EL (cell line): ENCODE measurements around the gene TEKT1.
"Not testable (repeated sequence)": the region's sequence is repeated elsewhere in the genome, so short reads cannot be mapped to it uniquely, and the experiment has no call there.

Source experiments
- DNase-seq: peaks from one replicate; pipeline ENCODE4 v3.0.0-alpha.2; 2016

The TEKT1 gene

DNA sequence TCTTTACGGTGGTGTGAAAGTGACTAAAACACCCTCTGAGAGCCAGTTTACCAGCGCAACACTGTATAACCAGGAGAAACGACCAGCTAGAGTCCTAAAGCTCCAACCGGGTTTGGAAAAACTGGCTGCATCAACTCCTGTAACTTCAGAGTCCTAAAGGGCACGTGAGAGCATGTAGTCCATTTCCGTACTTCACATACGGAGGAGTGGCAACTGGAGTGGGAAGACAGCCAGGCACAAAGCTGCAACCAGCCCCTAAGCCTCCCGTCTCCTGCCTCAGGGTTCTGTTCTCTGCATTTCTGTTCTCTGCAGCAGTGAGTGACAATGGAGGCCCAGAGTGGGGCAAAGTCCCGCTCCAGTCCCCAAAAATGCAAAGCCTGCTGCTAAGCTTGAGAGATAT, 19.2 kb downstream of the TEKT1 start:
- no peak for DNase-seq

DNA sequence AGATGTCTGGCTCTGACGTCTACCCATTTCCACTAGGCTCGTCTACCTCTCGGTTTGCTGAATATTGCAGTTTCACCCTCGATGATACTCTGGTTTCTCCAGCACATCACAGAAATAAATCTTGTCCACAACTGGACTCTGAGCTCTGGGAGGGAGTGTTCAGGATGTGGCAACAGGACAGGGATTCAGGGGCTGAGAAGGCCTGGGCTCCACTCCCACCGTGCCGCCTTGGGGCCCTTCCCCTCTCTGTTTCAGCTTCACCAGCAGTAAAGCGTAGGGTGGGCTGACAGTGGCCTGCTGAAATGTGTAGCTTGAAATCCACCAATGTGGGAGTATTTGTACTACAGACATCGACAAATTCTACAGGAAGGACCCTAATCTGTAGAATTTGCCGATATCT, 20.0 kb downstream of the TEKT1 start:
- no peak for DNase-seq

DNA sequence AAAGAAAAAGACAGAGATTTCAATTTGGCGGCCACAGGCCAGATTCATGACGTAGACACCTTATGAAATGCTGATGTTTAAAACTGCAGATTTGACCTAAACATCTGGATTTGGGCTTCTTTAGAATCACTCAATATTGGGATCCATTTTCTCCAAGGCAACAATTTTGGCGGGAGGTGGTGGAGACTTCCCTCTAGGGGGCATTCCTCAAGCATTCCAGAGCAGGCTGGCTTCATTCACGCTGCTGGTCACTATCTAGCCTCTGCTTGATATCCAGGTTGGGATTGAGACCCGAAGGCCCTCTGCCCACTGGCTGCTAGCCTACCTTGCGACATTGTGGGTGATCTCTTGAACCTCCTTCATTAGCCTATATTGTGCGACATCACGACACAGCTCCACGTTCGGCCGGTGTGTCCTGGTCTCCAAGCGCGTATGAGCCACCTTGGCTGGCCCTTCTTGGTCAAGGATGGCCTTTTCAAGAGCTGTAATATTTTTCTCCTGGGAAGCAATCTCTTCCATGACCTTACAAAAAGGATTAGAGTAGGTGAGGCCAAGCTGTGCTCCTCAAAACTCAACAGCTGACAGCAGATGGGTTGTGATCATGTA, 31.0 kb downstream of the TEKT1 start:
- DNase-seq = no peak

DNA sequence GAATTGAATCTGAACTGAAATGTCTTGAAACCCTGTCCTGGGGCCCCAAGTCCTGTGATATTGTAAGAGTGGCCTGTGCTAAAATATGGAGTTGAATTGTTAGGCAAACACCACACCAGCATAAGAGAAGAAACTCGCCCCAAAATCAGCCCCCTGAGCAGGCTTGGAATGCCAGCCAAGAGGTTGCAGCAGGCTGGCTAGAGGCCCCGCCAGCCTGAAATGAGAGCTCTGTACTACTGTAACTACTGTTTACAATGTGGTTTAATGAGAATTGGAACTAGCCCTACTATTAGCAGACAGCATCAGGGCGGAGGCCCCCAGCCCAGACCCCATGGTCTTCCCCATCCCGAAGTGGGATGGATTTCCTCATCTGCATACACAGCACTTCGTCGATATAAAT, 31.8 kb downstream of the TEKT1 start:
- DNase-seq = no peak

DNA sequence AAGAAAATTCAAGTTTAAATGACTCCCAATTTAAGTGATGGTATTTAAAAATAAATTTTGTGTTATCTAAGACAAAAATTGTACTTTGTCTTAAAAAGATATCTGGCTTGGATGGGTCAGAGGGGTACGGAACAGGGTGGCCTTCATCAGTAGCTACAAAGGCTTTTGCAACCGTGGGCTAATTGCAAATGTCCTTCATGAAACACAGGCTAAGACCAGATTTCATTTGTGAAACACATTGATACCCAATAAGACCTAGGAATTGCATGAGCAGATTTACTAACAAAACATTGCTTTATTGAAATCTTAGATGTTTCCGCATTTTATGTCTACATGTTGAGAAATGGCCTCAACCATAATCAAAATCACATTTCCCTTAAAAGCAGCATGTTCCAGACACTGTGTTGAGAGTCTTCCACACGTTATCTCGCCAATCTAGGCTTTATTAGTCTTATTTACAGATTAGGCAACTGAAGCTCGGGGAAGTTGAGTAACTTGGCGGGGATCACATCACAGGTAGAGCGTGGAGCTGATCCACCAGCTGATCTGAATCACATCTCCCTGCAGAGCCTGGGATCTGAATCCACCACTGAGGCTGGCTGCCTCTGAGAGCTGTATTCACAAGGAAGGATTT, 33.7 kb downstream of the TEKT1 start:
- no peak for DNase-seq

DNA sequence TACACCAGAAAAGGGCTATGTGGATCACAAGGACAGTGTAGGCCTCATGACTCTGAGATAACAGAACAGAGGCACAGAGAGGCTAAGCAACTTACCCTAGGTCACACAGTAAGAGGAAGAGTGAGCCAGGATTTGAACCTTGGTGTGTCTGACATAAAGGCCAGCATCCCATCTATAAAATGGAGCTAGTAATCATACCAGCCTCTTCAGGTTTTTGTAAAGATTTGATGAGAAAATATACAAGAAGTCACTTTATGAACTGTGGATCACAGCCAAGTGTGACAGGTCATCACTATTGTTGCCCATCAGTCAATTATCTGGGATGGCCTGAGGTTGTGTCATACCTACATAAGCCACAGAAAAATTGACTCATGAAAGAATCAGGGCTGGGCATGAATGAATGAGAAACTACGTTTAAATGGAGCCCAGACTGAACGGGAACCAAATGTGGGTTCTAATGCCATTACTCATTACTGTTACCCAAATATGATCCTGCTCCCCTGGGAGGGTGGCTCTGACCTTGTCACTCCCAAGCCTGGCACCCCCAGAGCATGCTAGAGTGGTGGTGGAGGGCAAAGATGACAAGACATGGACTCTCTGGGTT, 34.5 kb downstream of the TEKT1 start:
- no peak for DNase-seq

DNA sequence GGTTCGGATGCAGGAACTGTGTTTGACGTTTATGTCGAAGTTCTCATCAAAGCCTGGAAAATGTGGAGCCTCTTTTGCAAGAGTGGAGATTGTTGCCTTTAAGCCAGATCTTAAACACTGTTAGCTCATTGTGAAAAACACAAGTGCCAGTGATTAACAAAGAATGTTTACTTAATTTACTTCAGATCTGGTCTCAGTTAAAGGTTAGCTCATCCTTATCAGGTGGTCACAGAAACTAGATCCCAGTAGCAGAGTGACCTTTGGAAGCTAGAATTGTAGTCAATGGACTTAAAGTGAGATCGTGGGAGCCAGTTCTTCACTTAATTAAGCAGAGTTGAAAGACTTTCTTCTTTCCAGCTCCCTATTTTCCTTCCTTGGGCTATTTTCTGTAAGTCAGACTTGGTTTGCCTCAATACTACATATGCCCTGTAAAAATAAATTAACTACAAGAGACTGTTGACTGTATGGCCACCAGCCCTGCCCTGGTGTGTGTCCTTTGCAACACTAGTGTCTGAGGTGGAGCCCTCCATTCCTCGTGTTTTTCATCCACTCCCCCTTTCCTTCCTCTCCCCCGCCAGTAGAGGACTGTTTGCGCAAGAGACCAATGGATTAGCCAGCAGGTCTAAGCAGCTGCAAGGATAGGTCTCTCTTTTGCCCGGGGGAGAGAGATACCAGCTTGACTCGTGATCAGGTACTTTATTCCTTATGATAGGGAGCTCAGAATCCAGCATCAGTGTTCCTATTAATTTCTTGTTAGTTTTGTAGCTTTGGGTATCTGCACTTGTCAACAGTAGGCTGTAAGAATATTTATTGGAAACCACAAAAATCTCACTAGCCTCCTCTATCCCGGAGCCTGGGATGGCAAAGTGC, 35.3 kb downstream of the TEKT1 start:
- DNase-seq = no peak

DNA sequence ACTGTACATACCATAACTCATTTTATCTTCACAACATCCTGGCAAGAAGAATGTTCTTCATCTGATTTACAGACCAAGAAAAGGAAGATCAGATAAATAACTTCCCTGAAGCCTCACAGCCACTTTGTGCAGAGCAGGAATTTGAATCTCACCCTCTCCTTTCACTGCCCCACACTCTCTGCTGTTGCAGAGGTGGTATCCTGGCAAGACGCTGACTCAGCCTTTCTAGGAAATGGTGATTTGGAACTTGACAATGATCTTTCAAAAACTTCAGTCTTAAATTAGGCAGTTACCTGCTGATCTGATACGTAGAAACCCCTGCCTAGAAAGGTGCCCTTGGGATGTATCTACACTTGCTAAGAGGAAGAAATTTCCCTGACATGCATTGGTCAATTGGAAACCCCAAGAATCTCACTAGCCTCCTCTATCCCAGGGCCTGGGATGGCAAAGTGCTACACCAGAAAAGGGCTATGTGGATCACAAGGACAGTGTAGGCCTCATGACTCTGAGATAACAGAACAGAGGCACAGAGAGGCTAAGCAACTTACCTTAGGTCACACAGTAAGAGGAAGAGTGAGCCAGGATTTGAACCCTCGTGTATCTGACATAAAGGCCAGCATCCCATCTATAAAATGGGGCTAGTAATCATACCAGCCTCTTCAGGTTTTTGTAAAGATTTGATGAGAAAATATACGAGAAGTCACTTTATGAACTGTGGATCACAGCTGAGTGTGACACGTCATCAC, 37.6 kb downstream of the TEKT1 start:
- no peak for DNase-seq

DNA sequence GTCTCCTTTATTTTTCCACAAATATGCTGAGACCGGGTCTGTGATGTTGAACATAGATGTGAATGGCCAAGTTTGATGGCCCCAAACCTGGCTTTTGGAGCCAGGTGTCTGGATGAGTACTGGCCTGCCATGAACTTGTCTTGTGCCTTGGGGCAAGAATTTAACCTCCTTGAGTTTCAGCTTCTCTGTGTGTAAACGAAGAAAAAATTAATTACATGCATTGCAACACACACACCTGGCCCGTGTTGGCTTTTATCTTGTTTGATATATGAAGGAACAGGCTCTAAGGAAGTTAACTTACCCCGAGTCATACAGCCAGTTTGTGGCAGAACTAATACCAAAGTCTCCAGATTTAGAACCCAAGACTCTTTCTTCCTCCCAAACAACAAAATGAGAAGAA, 42.4 kb downstream of the TEKT1 start:
- DNase-seq = no peak

DNA sequence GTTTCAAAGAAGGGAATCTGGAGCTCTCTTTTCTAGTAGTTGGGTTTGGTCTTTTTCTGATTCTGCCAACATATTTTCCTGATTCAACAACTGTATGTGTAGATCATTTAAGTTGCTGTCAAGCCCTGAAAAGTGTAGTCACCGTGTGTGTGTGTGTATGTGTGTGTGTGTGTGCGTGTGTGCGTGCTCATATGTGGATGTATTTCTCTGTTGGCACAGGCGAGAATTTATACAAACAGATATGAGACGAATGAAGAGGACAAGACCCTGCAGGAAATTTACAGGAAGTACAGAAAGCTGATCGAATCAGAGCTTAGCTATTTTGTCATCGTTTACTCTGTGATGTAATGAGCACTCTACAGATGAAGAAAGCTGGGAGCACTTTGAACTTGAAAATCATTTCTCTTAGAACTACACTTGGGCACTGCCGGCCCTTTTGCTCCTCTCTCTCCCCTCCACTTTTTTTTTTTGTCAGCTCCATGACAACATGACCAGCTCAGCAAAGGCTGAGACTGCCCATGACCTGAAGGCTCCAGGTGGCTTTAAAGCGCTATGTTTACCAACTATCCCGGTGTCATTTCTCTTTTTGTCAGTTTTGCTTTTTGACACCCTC, 44.3 kb downstream of the TEKT1 start:
- no peak for DNase-seq

DNA sequence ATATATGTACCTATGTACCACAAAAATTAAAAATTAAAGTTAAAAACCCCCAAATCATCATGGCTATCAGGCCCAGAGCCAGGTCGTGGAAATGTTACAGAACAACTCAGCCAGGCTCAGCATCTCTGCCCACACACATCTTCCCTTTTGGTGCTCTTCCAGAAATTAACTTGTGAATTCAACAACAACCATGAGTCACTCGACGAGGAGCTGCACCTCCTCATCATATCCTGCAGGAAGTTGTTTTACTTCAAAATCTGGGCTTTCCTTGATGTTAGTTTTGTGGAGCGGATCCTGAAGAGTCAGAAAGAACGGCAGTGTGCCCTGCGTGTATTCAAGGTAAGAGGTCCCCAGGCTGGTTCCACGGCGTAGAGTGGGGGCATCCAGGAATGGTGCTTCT, 44.9 kb downstream of the TEKT1 start:
- peak; percentile 71 for DNase-seq

DNA sequence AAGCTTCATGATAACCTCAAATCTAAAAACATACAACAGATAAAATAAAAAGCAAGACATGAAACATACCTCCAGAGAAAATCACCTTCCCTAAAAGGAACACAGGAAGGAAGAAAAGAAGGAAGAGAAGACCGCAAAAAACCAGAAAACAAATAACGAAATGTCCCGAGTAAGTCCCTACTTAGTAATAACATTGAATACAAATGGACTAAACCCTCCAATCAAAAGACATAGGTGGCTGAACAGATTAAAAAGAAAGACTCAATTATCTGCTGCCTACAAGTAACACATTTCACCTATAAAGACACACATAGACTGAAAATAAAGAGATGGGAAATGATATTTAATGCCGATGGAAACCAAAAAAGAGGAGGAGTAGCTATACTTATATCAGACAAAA, 49.3 kb downstream of the TEKT1 start:
- DNase-seq = no peak

DNA sequence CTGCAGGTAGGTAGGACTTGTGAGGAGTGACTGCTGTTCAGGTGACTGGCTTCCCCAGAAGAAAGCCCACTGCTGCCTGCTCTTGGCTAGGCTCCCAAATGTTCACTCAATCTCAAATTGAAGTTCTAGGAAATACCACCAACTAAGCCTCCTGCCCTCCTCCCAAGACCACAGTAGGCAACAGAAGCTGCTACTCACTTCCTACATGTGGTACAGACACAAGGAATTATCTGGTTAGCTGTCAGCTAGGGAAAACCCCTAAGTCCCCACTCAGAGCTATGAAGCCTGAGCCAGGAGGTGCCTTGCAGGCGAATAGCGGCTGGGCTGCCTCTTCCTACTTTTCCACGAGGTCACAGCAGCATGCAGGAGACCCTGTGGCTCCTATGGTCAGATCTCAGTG, 50.6 kb downstream of the TEKT1 start:
- no peak for DNase-seq

DNA sequence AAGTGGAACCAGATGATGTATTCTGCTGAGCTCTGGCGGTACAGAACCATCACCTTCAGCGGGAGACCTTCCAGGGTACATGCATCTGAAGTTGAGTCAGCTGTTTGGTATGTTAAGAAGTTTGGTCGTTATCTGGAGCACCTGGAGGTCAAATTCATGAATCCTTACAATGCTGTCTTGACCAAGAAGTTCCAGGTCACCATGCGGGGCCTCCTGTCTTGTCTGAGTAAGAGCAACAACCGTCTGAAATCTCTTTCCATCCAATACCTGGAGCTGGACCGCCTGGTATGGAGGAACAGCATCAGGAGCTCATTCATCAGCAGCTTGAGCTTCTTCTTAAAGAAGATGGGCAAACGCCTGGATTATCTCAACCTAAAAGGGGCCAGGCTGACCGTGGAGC, 51.5 kb downstream of the TEKT1 start:
- DNase-seq = no peak

DNA sequence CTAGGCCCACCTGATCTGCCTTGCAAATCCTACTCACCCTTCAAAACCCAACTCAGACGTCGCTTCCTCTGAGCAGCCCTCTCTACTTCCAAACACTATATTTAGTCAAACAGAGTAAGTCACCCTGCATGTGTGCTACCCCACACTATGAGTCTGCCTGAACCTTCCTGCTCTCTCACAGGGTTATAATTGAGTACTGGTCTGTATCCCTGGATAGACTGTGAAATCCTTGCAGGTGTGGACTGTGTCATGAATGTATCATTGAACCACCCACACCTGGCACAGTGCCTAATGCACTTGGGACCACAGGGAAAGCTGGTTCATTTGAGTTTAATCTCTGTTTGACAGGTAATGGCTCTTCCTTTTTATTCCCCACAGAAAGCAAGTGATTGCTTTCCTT, 52.1 kb downstream of the TEKT1 start:
- no peak for DNase-seq

DNA sequence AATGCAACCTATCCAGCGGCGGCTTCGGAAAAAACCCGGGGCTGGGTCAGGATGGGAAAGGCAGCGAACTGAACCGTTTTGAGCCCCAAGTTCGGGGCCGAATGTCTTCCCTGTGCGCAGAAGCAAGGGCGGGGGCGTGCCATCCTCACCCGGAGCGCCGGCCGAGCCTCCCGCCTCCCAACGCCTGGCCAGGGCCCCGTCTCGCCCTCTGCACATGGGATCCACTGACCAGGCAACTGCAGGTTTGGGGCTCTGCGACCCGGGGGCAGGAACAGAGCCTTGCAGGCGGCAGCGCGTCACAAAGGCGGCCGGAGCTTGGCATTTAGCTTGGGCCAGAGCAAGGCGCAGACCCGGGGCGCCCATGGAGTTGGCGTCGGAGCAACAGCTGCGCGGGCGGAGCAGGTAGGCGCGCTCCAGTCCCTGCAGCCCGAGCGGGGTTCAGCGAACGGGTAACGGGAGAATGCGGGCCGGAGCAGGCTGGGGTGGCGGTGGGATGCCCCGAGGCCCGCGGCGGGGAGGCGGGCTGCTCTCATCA, 55.6 kb downstream of the TEKT1 start, which contains the start of gene FBXO39:
TSS of gene FBXO39 (plus strand) at position 345 of the 535 bp plus-strand sequence. CDS start 3,654 bp downstream, outside the sequence.
- DNase-seq = peak; percentile 47

DNA sequence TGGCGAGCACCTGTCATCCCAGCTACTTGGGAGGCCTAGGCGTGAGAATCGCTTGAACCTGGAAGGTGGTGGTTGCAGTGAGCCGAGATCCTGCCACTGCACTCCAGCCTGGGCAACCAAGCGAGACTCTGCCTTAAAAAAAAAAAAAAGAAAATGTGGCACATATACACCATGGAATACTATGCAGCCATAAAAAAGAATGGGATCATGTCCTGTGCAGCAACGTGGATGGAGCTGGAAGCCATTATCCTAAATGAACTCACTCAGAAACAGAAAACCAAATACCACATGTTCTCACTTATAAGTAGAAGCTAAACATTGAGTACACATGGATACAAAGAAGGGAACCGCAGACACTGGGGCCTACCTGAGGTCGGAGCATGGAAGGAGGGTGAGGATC, 56.6 kb downstream of the TEKT1 start:
- not testable (repeated sequence) for DNase-seq

DNA sequence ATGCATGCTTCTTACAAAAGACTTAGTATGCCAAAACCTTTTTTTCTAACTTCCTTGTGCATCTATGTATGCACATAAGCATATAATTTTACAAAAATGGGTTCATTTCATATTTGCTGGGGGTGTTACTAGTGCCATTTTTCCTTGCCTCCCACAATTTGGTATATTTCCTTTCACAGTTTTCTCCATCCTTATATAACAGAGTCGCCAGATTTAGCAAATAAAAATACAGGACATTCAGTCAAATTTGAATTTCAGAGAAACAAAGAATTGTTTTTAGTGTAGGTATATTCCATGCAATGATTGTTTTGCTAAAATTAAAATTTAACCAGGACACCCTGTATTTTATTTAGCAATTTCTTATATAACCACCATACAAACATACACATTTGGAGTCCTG, 59.5 kb downstream of the TEKT1 start:
- no peak for DNase-seq

DNA sequence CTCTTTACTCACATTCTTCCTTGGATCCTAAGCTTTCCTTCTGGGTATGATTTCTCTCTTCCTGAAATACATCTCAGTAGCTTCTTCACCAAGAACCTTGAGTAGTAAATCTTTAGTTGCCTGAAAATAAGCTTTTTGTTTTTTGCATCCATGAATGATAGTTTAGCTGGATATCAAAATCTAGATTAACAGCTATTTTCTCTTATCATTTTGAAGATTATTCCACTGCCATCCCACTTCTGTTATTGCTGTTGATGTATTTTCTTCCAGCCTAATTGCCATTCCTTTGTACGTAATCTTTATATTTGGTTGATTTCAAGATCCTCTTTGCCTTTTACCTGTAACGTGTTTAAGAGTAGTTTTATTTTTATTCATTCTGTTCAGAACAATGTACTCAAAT, 63.1 kb downstream of the TEKT1 start:
- no peak for DNase-seq

DNA sequence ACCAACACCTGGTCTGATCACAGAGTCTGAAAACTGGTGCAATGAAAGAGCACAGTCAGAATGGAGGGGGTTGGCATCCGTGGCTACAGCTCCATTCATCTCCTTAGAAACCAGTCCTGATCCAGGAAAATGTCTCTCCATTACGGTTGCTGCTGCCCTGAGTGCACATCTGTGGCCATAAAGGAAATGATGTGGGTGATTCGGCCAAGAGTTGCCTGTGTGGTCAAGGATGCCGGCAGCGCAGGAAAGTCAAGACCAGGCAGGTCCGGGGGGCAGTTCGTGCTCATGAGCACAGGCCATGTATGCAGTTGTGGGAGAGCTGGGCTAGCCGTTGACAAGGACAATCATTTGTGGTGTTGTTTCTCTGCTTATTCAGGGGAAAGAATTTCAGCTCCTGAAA, 69.8 kb downstream of the TEKT1 start:
- no peak for DNase-seq

DNA sequence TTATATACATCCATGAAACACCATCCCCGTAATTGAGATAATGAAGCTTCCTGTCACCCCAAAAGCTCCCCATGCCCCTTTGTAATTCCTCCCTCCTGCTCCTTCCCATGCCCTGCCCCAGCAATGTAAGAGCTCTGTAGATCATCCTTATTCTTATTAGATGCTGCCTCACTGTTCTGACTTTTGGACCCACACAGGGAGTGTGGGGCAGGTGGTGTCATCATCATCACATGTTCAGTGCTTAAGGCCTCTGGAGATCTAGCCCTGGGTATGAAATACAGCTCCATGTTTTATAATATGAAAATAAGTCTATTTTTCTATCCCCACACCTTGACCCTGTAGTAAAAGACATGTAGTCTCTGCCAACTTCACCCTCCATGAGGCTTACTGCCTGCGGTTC, 73.8 kb downstream of the TEKT1 start:
- no peak for DNase-seq

DNA sequence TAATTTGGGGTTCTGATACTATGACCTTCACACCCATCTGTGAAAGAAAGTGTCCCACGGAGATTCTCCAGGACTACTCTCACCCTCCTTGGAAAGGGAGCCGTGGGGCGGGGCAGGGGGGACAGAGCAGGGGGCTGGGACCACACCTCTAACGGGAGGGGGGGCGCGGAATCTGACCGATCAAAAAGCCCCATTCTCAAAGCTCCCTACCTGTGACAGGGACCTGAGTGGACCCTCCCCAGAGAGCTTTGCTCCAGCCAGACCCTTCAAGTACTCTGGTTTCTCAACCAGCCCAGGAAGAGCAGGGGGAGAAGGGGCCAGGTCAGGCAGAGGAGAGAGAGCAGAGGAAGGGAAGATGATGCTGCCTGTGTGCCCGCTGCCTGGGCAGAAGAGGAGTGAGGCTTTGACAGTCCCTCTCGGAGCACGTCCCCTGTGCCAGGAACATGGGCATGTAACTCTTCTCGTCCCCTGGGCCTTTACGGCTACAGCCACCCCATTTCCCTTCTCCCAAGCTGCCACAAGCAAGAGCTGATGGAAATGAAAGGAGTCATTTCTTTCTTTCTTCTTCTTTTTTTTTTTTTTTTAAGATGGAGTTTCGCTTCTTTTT, 75.0 kb downstream of the TEKT1 start:
- peak; percentile 29 for DNase-seq
